Measurements from ENCODE around the gene RFX4.

The RFX4 gene

GRCh38 chr12:106764738-106765137 lies 181.9 kb downstream of the RFX4 start:
- DNase-seq (ENCODE audit: low read depth) = peak; percentile 68
- peak; percentile 24 for TF ChIP-seq CTCF (IDR thresholded peaks at IDR 0.05; ENCODE audit: low read length, missing control alignments)
- H3K4me3 ChIP-seq (replicated peaks; ENCODE audit: low read depth, low read length) = no peak overlapping the region

- DNase-seq (ENCODE audit: low read depth) = peak; percentile 79
- no peak overlapping the region for H3K4me3 ChIP-seq (replicated peaks; ENCODE audit: low read depth, low read length)
- no peak for TF ChIP-seq CTCF (IDR thresholded peaks at IDR 0.05; ENCODE audit: low read length, missing control alignments)
Measured at GRCh38 chr12:106766393-106766826, 183.6 kb downstream of the RFX4 start.

- H3K4me3 ChIP-seq (replicated peaks; ENCODE audit: low read depth, low read length) = no peak overlapping the region
- TF ChIP-seq CTCF (IDR thresholded peaks at IDR 0.05; ENCODE audit: low read length, missing control alignments) = no peak
- DNase-seq (ENCODE audit: low read depth) = no peak
Measured at GRCh38 chr12:106767206-106767605, 184.4 kb downstream of the RFX4 start.

GRCh38 chr12:106767954-106768822 lies 185.4 kb downstream of the RFX4 start:
- no peak for TF ChIP-seq CTCF (IDR thresholded peaks at IDR 0.05; ENCODE audit: low read length, missing control alignments)
- H3K4me3 ChIP-seq (replicated peaks; ENCODE audit: low read depth, low read length) = no peak overlapping the region
- peak; percentile 64 for DNase-seq (ENCODE audit: low read depth)

DNA sequence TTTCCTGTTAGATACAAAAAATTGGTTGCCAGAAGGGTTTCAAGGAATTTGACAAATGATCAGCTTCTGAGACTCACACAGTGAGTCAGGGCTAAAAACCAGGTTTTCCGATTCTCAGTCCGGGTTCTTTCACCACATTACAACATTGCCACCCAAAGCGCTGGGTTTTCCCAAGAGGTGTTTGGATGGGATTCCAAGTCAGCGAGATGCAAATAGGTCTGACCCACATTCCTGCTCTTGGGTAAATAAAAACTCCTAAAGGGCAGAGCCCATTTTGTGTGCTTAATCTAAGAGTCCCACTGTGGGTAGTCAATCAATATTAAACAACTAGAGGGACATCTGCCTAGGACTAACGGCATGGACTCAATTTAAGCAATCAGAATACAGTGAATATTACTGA lies 186.3 kb downstream of the RFX4 start:
- H3K4me3 ChIP-seq (replicated peaks; ENCODE audit: low read depth, low read length) = no peak overlapping the region
- no peak for TF ChIP-seq CTCF (IDR thresholded peaks at IDR 0.05; ENCODE audit: low read length, missing control alignments)
- peak; percentile 70 for DNase-seq (ENCODE audit: low read depth)

DNA sequence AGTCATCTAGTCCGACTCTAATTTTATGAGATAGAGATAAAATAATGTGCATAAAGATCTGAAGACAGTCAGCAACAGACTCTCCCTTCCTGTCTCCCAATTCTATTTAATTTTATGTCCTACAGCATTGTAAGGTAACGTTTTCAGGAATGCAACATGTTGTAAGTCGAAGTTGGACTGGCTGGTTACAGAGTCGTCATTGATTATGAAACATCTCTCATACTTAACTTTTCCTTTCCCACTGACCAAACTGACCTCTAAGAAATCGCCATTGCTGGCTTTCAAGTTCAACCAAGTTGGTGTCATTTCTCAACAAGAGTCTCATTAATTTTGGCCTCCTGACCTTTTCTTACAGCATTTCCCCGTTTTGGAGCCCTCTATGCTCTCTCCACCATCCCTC lies 186.7 kb downstream of the RFX4 start:
- H3K4me3 ChIP-seq (replicated peaks; ENCODE audit: low read depth, low read length) = no peak overlapping the region
- DNase-seq (ENCODE audit: low read depth) = peak; percentile 40
- no peak for TF ChIP-seq CTCF (IDR thresholded peaks at IDR 0.05; ENCODE audit: low read length, missing control alignments)

DNA sequence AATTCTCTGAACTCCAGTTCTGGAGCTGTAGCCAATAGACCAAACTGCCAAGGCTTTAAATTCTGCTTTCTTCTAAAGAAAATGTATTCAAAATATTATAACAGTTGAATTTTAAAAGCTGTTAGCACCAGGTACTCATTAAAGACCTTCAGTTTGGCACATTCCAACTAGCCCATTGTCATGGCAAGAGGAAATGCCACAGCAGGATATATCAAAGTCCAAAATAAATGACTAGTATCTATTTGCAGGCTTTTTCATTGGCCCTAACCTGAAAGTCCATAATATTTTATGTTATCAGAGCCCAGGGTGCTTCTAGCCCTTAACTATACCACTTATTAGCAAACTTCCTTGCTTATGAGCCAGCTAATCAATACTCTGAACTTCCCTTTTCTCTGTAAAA lies 188.6 kb downstream of the RFX4 start:
- no peak overlapping the region for H3K4me3 ChIP-seq (replicated peaks; ENCODE audit: low read depth, low read length)
- DNase-seq (ENCODE audit: low read depth) = no peak
- no peak for TF ChIP-seq CTCF (IDR thresholded peaks at IDR 0.05; ENCODE audit: low read length, missing control alignments)
